Measurements from ENCODE around the gene MC1R. TPM values are rescaled to one million over a fixed set of nuclear protein-coding genes. Genes with fewer than 3 reads are reported as not detected.
"Not testable (repeated sequence)": the region's sequence is repeated elsewhere in the genome, so short reads cannot be mapped to it uniquely, and the experiment has no call there.

Gene MC1R
- total RNA-seq, 1 donor: 15.9 TPM

- no peak for DNase-seq (ENCODE audit: low read depth in 2 of 3, low spot score in 2 of 3)
These were observed 38.6 kb downstream of the MC1R start for GRCh38 chr16:89957216-89957785.

- peak in 1 of 3 donors; percentile 36 for DNase-seq (ENCODE audit: low read depth in 2 of 3, low spot score in 2 of 3)
These were observed 39.4 kb downstream of the MC1R start for GRCh38 chr16:89958068-89958467.

GRCh38 chr16:89958596-89958995 lies 39.9 kb downstream of the MC1R start:
- no peak for DNase-seq (ENCODE audit: low read depth in 2 of 3, low spot score in 2 of 3)

- no peak for DNase-seq (ENCODE audit: low read depth in 2 of 3, low spot score in 2 of 3)
These were observed 42.3 kb downstream of the MC1R start for GRCh38 chr16:89960966-89961365.

GRCh38 chr16:89961920-89962319 lies 43.3 kb downstream of the MC1R start:
- DNase-seq (ENCODE audit: low read depth in 2 of 3, low spot score in 2 of 3): no peak

GRCh38 chr16:89962754-89963498 lies 44.3 kb downstream of the MC1R start:
- no peak for DNase-seq (ENCODE audit: low read depth in 2 of 3, low spot score in 2 of 3)

- DNase-seq (ENCODE audit: low read depth in 2 of 3, low spot score in 2 of 3): no peak
These were observed 45.5 kb downstream of the MC1R start for GRCh38 chr16:89964201-89964600.

GRCh38 chr16:89965447-89966225 lies 47.0 kb downstream of the MC1R start:
- no peak for DNase-seq (ENCODE audit: low read depth in 2 of 3, low spot score in 2 of 3)

- DNase-seq (ENCODE audit: low read depth in 2 of 3, low spot score in 2 of 3): no peak
These were observed 48.1 kb downstream of the MC1R start for GRCh38 chr16:89966756-89967155.

- DNase-seq (ENCODE audit: low read depth in 2 of 3, low spot score in 2 of 3): not testable (repeated sequence)
These were observed 48.8 kb downstream of the MC1R start for GRCh38 chr16:89967436-89967835.

GRCh38 chr16:89968074-89968473 lies 49.4 kb downstream of the MC1R start:
- DNase-seq (ENCODE audit: low read depth in 2 of 3, low spot score in 2 of 3): not testable (repeated sequence)

GRCh38 chr16:89969741-89970410 lies 51.2 kb downstream of the MC1R start:
- peak in 2 of 3 donors; percentile 40 to 81 for DNase-seq (ENCODE audit: low read depth in 2 of 3, low spot score in 2 of 3)

Other genes starting within 250 kb of the MC1R start
- 39.6 TPM for gene CDK10, start 232.2 kb upstream of the MC1R start, total RNA-seq
- gene SPATA2L, start 217.2 kb upstream of the MC1R start, total RNA-seq: 37.7 TPM
- 5.1 TPM for gene VPS9D1, start 198.0 kb upstream of the MC1R start, total RNA-seq
- 71.4 TPM for gene ZNF276, start 197.3 kb upstream of the MC1R start, total RNA-seq
- gene FANCA, start 102.2 kb upstream of the MC1R start, total RNA-seq: 43.1 TPM
- 0.54 TPM for gene SPIRE2, start 90.4 kb upstream of the MC1R start, total RNA-seq
- 195 TPM for gene TCF25, start 45.3 kb upstream of the MC1R start, total RNA-seq
- gene TUBB3, start 4.5 kb downstream of the MC1R start, total RNA-seq: 1.1 TPM
- gene DEF8, start 29.9 kb downstream of the MC1R start, total RNA-seq: 29.4 TPM
- gene DBNDD1, start 100.6 kb downstream of the MC1R start, total RNA-seq: 1.1 TPM
- not detected for gene PRDM7, start 158.5 kb downstream of the MC1R start, total RNA-seq